Activated naive CD4-positive, alpha-beta T cell treated with anti-CD3 and anti-CD28 coated beads, Interleukin-2, amount 50 U/mL, for 72 hours (primary cell): ENCODE measurements around the gene COPB1. TPM values are rescaled to one million over a fixed set of nuclear protein-coding genes. Genes with fewer than 3 reads are reported as not detected.
"Not testable (repeated sequence)": the region's sequence is repeated elsewhere in the genome, so short reads cannot be mapped to it uniquely, and the experiment has no call there.

Experiments used
- ATAC-seq, 2 donors: fragments of 150-1000 bp; cut with Tn5 transposase; 2 replicates each; pipeline ENCODE4 v1.10.0; 2021; ENCODE audit warnings: mild to moderate bottlenecking in 2 of 2, moderate library complexity in 2 of 2
- DNase-seq, 2 donors: peaks; one replicate each; pipeline ENCODE4 v3.0.0; 2021 to 2022; ENCODE audit warnings: low spot score in 2 of 2
- H3K27ac Mint-ChIP-seq, 2 donors: one replicate each; pipeline ENCODE4 v1.8.0; 2022; ENCODE audit warnings: mild to moderate bottlenecking in 2 of 2, mixed read lengths in 2 of 2
- H3K36me3 Mint-ChIP-seq, 2 donors: one replicate each; pipeline ENCODE4 v1.8.0; 2022; ENCODE audit warnings: mixed read lengths in 2 of 2
- H3K9me3 Mint-ChIP-seq, 2 donors: one replicate each; pipeline ENCODE4 v1.8.0; 2022; ENCODE audit warnings: mixed read lengths in 2 of 2
- total RNA-seq, 2 donors: library from RNA; stranded (reverse); gene quantifications; one replicate each; pipeline ENCODE4 v1.2.3, GENCODE V29; 2022

COPB1 gene, protein sequence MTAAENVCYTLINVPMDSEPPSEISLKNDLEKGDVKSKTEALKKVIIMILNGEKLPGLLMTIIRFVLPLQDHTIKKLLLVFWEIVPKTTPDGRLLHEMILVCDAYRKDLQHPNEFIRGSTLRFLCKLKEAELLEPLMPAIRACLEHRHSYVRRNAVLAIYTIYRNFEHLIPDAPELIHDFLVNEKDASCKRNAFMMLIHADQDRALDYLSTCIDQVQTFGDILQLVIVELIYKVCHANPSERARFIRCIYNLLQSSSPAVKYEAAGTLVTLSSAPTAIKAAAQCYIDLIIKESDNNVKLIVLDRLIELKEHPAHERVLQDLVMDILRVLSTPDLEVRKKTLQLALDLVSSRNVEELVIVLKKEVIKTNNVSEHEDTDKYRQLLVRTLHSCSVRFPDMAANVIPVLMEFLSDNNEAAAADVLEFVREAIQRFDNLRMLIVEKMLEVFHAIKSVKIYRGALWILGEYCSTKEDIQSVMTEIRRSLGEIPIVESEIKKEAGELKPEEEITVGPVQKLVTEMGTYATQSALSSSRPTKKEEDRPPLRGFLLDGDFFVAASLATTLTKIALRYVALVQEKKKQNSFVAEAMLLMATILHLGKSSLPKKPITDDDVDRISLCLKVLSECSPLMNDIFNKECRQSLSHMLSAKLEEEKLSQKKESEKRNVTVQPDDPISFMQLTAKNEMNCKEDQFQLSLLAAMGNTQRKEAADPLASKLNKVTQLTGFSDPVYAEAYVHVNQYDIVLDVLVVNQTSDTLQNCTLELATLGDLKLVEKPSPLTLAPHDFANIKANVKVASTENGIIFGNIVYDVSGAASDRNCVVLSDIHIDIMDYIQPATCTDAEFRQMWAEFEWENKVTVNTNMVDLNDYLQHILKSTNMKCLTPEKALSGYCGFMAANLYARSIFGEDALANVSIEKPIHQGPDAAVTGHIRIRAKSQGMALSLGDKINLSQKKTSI
- total RNA-seq = 100 to 1,000 TPM in 1 of 2 donors, 10 to 100 TPM in 1; 90.5 to 110 TPM

DNA sequence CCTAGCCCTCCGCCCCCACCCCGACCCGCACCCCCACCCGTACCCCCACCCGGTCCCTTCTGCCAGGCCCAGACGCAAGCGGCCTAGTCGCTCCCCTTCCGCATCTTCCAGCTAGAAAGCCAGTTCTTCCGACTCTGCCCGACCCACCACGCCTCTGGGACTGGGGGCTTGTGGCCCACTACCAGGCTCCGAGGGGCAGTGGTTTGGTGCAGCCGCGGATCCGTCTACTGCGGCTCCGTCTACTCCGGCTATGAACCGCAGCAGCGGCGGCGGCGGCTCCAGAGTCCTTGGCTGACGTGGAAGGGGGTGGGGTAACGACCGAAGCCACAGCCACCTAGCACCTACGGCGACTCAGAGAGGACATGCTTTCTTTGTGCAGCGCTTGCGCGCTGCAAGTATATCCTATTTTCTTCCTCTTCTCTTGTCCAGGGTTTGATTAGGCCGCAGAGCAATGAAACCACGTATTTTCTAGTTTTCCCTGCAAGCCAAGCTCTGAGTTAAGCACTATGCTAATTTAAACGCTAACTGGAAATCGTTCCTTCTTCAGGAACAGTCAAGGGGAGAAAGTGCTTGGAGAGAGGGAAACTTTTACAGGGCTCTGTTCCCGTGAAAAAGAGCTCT lies at the start of gene COPB1:
COPB1 (minus strand) TSS at position 252 of the 621 bp plus-strand sequence. CDS start 883 bp downstream, outside the sequence.
- ATAC-seq (peak; percentile 98), DNase-seq (peak; percentile 86 to 91)
- Mint-ChIP-seq H3K27ac (peak within 1 kb of the TSS; percentile 92 to 99), H3K36me3 (peaks cover 30 to 41% of the 10 kb centered on the region in 2 donors), H3K9me3 (no peaks in the 10 kb centered on the region)

DNA sequence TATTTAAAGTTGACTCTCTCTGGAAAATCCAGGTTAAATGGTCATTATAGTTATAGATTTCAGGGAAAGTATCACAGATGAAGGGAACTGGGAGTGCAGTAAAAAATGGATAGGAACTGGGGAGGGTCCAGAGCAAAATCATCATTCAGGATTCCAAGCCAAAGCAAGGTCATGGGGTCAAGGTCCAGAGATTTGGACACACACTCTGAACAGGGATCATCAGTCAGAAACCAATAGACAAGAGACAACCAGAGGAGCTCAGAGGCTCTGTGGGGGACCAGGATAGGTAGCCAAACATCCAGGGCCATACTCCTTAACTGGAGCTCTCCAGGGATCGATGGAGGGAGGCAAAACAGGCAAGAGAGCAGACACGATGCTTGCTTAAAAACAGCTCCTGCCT lies 47.8 kb upstream of the COPB1 start:
- DNase-seq = no peak
- Mint-ChIP-seq H3K9me3 (peaks cover 0 to 4% of the 10 kb centered on the region in 2 donors), H3K27ac (peak overlapping the region in 1 of 2 donors; percentile 12), H3K36me3 (peaks cover 0 to 34% of the 10 kb centered on the region in 2 donors)
- ATAC-seq = no peak

DNA sequence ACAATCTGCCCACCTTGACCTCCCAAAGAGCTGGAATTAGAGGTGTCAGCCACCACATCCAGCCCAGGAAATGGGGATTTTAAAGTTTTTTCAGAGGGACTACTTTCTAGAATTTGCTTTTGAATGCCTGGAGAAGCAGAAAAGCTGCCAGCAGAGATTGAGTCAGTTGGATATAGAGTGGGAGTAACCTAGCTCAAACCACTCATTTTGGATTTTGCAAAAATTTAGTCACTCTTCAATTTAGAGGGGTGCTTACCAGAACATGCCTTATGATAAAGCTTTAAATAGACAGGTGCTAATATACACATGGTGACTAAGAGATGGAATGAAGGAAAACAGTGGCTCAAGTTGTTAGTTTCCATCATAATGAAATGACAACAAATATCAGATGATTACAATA lies 47.1 kb upstream of the COPB1 start:
- Mint-ChIP-seq H3K27ac (peak overlapping the region in 1 of 2 donors; percentile 82), H3K9me3 (peaks cover 0 to 4% of the 10 kb centered on the region in 2 donors), H3K36me3 (peaks cover 0 to 38% of the 10 kb centered on the region in 2 donors)
- ATAC-seq (peak in 1 of 2 donors; percentile 78), DNase-seq (no peak)

DNA sequence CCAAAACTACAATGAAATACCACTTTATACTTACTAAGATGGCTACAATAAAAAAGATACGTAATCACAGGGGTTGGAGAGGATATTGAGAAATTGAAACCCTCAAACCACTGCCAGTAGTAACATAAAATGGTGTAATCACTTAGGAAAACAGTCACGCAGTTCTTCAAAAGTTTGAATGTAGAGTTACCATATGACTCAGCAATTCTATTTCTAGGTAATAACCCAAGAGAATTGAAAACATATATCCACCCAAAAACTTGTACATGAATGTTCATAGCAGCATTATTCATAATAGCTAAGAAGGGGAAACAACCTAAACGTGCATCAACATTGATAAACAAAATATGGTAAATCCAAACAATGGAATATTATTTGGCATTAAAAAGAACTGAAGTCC lies 45.0 kb upstream of the COPB1 start:
- peak; percentile 72 to 87 for ATAC-seq
- no peak for DNase-seq
- Mint-ChIP-seq H3K9me3 (peaks cover 0 to 4% of the 10 kb centered on the region in 2 donors), H3K36me3 (peaks cover 0 to 38% of the 10 kb centered on the region in 2 donors), H3K27ac (peak overlapping the region; percentile 31 to 91)

DNA sequence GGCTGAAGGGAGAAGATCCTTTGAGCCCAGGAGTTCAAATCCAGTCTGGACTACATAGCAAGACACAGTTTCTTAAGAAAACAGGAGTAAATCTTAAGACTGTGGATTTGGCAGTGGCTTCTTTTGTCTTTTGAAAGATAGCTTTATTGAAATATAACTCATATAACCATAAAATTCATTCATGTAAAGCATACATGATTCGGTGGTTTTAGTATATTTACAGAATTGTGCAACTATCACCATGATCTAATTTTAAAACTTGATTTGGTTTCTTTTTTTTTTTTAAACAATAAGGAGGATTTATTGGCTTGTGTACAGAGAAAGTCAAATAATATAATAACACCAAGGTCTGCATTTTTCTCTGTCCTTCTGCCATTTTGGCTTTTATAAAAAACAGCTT lies 43.6 kb upstream of the COPB1 start:
- H3K27ac Mint-ChIP-seq = no peak overlapping the region
- DNase-seq (no peak), ATAC-seq (no peak)
- peaks cover 0 to 4% of the 10 kb centered on the region in 2 donors for H3K9me3 Mint-ChIP-seq
- peaks cover 0 to 38% of the 10 kb centered on the region in 2 donors for H3K36me3 Mint-ChIP-seq

DNA sequence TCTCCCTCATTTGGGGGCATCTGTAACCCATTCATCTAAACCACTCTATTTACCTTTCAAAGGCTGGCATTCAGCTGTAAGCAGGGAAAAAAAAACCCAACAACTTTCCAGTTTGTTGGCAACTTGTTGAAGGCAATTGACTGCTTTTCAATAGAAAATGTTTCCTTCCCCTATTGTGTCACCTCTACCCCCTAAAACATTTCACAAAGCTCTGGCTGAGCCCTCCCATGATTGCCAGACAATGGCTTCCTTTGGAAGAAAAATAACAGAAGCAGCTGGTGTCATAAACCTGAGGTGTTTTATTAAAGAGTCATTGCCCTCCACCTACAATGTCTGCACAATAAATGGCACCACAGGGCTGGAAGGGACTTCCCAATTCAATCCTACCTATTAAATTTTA lies 42.7 kb upstream of the COPB1 start:
- no peak overlapping the region for H3K27ac Mint-ChIP-seq
- peaks cover 0 to 34% of the 10 kb centered on the region in 2 donors for H3K36me3 Mint-ChIP-seq
- no peak for DNase-seq
- ATAC-seq = no peak
- H3K9me3 Mint-ChIP-seq = peaks cover 0 to 4% of the 10 kb centered on the region in 2 donors

DNA sequence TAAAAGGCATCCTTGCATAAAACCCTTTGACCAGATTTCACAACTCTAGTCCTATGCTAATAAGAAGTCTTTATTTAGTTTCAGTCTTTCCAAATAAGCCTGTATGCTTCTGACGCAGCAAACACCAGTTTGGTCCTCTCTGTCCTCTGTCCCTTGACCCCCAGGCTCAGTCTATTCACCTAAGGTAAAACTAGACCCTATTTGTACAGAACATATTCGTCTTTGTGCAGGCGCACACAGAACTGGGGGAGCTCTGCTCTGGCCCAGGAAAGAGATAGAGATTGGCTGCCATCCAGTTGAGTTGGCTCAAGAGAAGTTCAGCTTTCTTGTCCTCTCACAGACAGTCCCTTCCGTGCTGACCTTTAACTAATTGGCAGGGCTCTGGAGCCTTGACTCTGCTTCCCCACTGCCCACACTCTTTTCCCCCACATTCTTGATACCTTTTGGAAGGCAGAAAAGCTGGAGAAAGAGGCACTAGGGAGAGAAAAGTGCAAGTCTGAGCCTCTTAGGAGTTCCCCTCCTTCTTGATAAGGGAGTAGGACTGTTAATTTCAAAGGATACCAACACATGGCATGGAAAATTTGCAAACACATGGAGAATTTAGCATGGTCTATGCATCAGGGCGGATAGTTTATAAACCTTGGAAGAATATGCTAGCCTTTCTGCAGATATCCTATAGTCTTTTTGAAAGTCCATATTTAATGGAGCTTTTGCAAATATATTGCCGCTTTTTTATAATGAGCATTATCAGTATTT lies 41.8 kb upstream of the COPB1 start:
- ATAC-seq (no peak), DNase-seq (no peak)
- H3K36me3 Mint-ChIP-seq = peaks cover 0 to 25% of the 10 kb centered on the region in 2 donors
- peaks cover 0 to 4% of the 10 kb centered on the region in 2 donors for H3K9me3 Mint-ChIP-seq
- H3K27ac Mint-ChIP-seq = peak overlapping the region in 1 of 2 donors; percentile 73

DNA sequence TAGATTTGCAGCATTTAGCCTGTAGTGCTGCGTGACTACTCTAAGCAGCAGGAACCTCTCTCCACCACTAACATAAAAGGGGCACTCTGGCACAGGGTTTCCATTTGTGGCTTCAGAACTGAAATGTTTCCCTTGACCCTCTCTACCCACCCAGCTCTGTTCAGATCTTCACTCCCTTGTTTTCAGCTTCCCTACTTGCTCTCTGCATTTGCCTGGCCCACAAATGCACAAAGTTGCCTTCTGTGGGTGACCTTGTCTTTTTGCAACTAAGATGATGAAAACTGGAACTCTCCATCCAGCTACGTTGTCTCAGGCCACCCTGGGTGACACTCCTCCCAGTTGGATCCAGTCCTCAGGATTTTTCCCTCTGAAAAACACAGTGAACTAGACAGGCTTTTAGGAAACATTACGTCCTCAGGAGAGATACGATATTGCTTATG lies 40.4 kb upstream of the COPB1 start:
- DNase-seq (no peak), ATAC-seq (no peak)
- Mint-ChIP-seq H3K27ac (no peak overlapping the region), H3K9me3 (no peaks in the 10 kb centered on the region), H3K36me3 (peaks cover 0 to 12% of the 10 kb centered on the region in 2 donors)

DNA sequence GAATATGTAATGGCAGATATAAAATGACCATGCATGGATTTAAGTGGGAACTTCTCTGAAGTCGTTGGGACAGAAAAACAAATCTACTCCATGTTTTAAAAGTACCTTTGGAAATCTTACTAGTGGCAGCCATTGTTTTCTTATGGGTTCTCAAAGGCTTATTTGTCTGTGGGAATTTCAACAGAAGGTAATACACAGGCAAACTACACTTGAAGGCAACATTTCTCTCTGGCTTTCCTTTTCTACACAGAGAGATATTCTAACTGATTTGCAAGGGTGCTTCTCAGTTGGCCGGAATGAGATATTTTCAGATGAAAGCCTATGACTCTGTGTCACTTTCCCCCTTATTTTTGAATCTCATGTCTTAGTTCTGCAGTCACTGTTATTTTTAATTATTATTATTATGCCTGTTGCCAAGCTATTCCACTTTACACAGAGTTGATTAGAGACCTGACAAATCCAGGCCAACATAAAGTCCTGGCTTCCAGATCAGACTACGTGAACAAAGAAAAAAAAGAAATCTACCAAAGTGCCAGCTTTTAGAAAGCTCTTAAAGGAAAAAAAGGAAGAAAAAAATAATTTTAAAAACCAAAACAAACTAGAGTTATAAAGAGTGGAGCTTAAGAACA lies 39.4 kb upstream of the COPB1 start:
- Mint-ChIP-seq H3K27ac (no peak overlapping the region), H3K9me3 (no peaks in the 10 kb centered on the region), H3K36me3 (peaks cover 0 to 7% of the 10 kb centered on the region in 2 donors)
- no peak for DNase-seq
- ATAC-seq = no peak

DNA sequence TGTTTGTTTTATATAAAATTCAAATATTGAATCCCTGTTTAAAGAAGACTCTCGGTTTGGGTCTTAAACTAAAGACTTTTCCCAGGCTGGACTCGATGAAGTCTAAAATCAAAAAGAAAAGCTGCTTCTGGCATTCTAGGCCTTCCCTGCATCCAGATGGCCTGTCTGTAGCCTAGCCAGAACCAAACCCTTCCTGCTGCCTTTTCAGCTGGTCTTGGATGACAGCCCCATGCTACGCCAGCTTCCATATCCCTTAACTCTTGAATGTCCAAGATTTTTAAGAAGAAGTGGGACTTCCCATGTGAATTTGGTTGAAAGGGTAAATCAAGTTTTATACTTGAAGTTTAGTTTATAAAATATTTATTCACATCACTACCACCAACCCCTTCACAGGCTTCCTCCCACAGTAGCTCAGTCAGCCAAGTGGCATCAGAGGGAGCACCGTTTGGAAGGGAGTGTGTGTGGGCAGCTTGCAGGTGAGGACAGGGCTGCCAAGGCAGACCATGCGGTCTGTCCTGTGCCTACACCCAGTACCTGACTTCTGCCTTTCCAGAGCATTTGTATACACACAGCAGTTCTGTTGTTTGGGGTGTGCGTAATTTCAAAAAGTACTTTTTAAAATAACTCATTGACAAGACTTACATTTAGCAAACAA lies 38.8 kb upstream of the COPB1 start:
- no peak for ATAC-seq
- Mint-ChIP-seq H3K9me3 (no peaks in the 10 kb centered on the region), H3K27ac (peak overlapping the region in 1 of 2 donors; percentile 26), H3K36me3 (peaks cover 0 to 7% of the 10 kb centered on the region in 2 donors)
- no peak for DNase-seq

DNA sequence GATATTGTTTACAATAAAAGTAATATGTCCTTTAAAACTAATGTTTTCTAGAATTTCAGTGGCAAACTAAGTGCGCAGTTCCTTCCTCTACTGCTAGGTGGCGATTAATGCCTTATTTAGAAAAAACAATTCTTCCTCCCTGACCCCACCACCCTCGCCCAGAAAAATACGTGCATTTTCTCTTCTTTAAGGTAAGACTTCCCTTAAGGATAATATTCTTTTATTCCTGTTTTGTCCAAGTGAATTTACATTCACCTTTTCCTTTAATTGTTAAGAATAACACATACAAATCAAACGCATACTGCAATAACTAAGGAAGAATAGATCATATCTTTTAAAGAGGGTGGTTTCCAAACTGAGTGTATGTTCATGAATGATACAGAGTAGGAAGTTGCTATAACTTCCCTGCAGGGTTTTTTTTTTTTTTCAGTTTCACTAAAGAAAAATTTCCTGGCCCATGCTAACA lies 37.6 kb upstream of the COPB1 start:
- peaks cover 0 to 2% of the 10 kb centered on the region in 2 donors for H3K36me3 Mint-ChIP-seq
- peak overlapping the region; percentile 64 to 90 for H3K27ac Mint-ChIP-seq
- DNase-seq = peak in 1 of 2 donors; percentile 36
- ATAC-seq = peak; percentile 85 to 94
- no peaks in the 10 kb centered on the region for H3K9me3 Mint-ChIP-seq

DNA sequence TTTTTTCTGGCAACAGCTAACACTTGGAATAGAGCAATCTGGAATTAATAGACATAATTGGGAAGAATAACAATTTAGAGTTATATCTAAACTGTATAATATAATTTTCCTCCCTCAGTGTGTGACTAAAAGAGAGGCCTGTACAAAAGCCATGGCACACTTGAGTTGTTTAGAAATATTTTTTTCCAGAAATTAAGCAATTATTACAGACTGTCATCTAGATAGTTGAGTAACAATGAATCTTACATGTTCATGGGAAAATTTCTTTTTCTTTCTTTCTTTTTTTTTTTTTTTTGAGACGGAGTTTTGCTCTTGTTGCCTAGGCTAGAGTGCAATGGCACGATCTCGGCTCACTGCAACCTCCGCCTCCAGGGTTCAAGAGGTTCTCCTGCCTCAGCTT lies 35.6 kb upstream of the COPB1 start:
- not testable (repeated sequence) for H3K27ac Mint-ChIP-seq

DNA sequence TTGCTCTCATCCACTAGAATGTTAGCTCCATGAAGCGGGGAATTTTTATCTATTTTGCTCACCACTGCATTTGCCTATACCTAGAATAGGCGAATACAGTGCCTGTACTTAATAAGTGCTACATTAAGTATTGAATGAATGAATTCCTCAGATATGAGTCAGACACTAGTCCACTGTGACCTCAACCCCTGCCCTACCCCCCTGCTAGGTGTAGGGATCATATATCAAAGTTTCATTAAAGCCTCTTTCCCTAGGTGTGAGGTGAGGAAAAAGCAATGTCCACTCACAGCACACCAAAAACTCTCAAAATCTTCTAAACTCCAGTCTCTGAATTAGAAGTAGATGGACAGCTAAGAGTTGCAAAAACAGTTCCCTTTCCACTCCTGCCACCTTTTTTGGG lies 30.3 kb upstream of the COPB1 start:
- no peak for ATAC-seq
- no peaks in the 10 kb centered on the region for H3K9me3 Mint-ChIP-seq
- no peak overlapping the region for H3K27ac Mint-ChIP-seq
- H3K36me3 Mint-ChIP-seq = peaks cover 0 to 11% of the 10 kb centered on the region in 2 donors
- DNase-seq = no peak

More for the DNA sequence above, 35.6 kb upstream of the COPB1 start:
- not testable (repeated sequence) for H3K9me3 Mint-ChIP-seq, DNase-seq, ATAC-seq
- H3K36me3 Mint-ChIP-seq = peaks cover 0 to 11% of the 10 kb centered on the region in 2 donors

DNA sequence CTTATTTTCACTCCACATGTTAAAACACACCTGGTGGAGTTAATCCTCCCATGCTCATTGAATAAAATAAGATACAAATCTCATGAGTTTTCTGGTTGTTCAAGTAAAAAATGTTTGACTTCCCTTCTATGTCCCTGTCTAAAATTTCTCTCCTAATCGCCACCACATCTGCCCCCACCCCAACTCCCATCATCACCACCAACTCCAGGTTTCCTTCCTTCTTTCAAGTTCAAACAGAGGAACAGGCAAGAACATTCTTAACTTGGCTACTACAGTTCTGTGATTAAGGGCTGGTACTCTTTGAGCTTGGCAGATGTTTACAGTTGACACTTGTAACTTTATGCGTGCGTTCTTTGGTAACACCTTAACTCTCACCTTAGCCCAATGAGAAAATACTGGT lies 29.7 kb upstream of the COPB1 start:
- DNase-seq = no peak
- Mint-ChIP-seq H3K9me3 (no peaks in the 10 kb centered on the region), H3K27ac (peak overlapping the region in 1 of 2 donors; percentile 37), H3K36me3 (peaks cover 0 to 11% of the 10 kb centered on the region in 2 donors)
- no peak for ATAC-seq

DNA sequence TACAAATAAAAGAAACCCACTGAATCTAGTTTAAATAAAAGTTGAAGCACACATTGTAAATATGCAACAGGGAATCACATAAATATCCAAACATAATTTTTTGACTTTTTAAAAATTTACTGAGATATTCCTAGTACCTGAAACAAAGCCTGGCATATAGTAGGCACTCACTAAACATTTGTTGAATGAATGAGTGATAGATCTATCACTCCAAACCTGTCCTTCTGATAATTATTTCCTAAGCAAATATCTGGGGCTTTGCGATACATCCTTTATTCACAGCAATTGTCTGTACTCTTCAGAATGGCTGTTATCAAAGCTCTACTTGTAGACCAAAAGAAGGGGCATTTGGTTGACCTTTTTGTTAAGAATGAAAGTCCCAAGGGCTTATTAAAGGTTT lies 23.2 kb upstream of the COPB1 start:
- no peak overlapping the region for H3K27ac Mint-ChIP-seq
- no peak for DNase-seq
- peaks cover 17 to 24% of the 10 kb centered on the region in 2 donors for H3K36me3 Mint-ChIP-seq
- no peaks in the 10 kb centered on the region for H3K9me3 Mint-ChIP-seq
- ATAC-seq = no peak
